Hematopoietic multipotent progenitor cell (in vitro differentiated cells): ENCODE results near the gene MAML3. TPM values are rescaled to one million over a fixed set of nuclear protein-coding genes. Genes with fewer than 3 reads are reported as not detected.

ENCODE experiments used
- DNase-seq, 3 donors: peaks; one replicate each; pipeline ENCODE4 v3.0.0-alpha.2; 2011 to 2015; ENCODE audit warnings: low read depth in 2 of 3, low spot score in 2 of 3
- total RNA-seq: library from RNA; depleted of rRNA; stranded (reverse); fragments of >200 nt; gene quantifications from one replicate; pipeline ENCODE4 v1.2.3, GENCODE V29; 2012

MAML3 gene
- total RNA-seq, 1 donor = 27.2 TPM

- DNase-seq = no peak
Observed at GRCh38 chr4:140018931-140019618, 134.9 kb downstream of the MAML3 start.

GRCh38 chr4:140014284-140014683, 139.7 kb downstream of the MAML3 start:
- no peak for DNase-seq

- DNase-seq = peak; percentile 44 to 87 (median 76)
Observed at GRCh38 chr4:140012688-140013486, 141.1 kb downstream of the MAML3 start.

GRCh38 chr4:140005699-140006098, 148.3 kb downstream of the MAML3 start:
- DNase-seq = no peak

GRCh38 chr4:140004922-140005627, 148.9 kb downstream of the MAML3 start:
- DNase-seq = no peak

GRCh38 chr4:140004549-140004895, 149.5 kb downstream of the MAML3 start:
- DNase-seq = no peak

- DNase-seq = no peak
Observed at GRCh38 chr4:140003876-140004548, 150.0 kb downstream of the MAML3 start.

- DNase-seq = no peak
Observed at GRCh38 chr4:140000232-140000631, 153.8 kb downstream of the MAML3 start.

- peak in 2 of 3 donors; percentile 50 to 71 for DNase-seq
Observed at GRCh38 chr4:139988863-139989765, 164.9 kb downstream of the MAML3 start.

- DNase-seq = no peak
Observed at GRCh38 chr4:139987502-139987850, 166.5 kb downstream of the MAML3 start.

- DNase-seq = no peak
Observed at GRCh38 chr4:139986689-139987501, 167.1 kb downstream of the MAML3 start.

- DNase-seq = no peak
Observed at GRCh38 chr4:139986106-139986505, 167.9 kb downstream of the MAML3 start.

GRCh38 chr4:139985401-139985800, 168.6 kb downstream of the MAML3 start:
- DNase-seq = no peak

GRCh38 chr4:139984471-139984870, 169.5 kb downstream of the MAML3 start:
- DNase-seq = no peak

GRCh38 chr4:139978692-139979091, 175.3 kb downstream of the MAML3 start:
- peak in 2 of 3 donors; percentile 75 to 91 for DNase-seq

- DNase-seq = peak in 1 of 3 donors; percentile 18
Observed at GRCh38 chr4:139977838-139978609, 176.0 kb downstream of the MAML3 start.

- DNase-seq = peak in 1 of 3 donors; percentile 40
Observed at GRCh38 chr4:139975830-139976272, 178.1 kb downstream of the MAML3 start.

GRCh38 chr4:139973616-139974015, 180.4 kb downstream of the MAML3 start:
- DNase-seq = no peak
